ENCODE results near the gene HADHA. TPM values are rescaled to one million over a fixed set of nuclear protein-coding genes. Genes with fewer than 3 reads are reported as not detected.

HADHA gene
- total RNA-seq, 1 experiment from 2014 or later: 131 TPM

GRCh38 chr2:26243470-26244308 lies 743 bp downstream of the HADHA start:
- Histone ChIP-seq H4K20me1 (ENCODE audit: low read length) (peaks cover 14% of the 10 kb centered on the region; the same call in 1 of the 2 replicates), H3K9me3 (ENCODE audit: low read length) (no peaks in the 10 kb centered on the region), H3F3A (ENCODE audit: low read length, unreplicated experiment) (no peaks in the 10 kb centered on the region), H3K79me2 (ENCODE audit: low read length) (peaks cover 96% of the 10 kb centered on the region), H3K9me2 (replicated peaks; ENCODE audit: low read length) (no peaks in the 10 kb centered on the region), H3K27ac (ENCODE audit: low read length) (peak overlapping the region; percentile 85), H3K27me3 (ENCODE audit: low read length) (no peaks in the 10 kb centered on the region), H3K4me2 (ENCODE audit: low read length) (peak overlapping the region; percentile 90), H3K4me1 (ENCODE audit: insufficient read depth, low read length) (peaks cover 27% of the 10 kb centered on the region), H3K36me3 (ENCODE audit: low read depth, low read length) (0 out of 2 replicates have a peak, but pooled peaks cover 3% of the 10 kb centered on the region), H3K9ac (ENCODE audit: low read length) (peak overlapping the region; percentile 92), H3K4me3 (ENCODE audit: low read length) (peak overlapping the region; percentile 89), H2AFZ (ENCODE audit: low read length) (peak overlapping the region; percentile 87)
- ATAC-seq: peak; percentile 4; the same call in 1 of the 2 replicates
- CTCF ChIA-PET: no interaction called here
- POLR2A ChIA-PET (ENCODE audit: unreplicated experiment): interaction anchor here (0.5 to 0.6 kb wide), 2 partner anchors 101 to 208 kb away, joined by 3 read pairs; no protein-coding TSS in a partner anchor
- TSS peak; percentile 53 for BruUV-seq (replicated peaks)
- TF ChIP-seq EZH2 (IDR thresholded peaks at IDR 0.05; ENCODE audit: low read length, unreplicated experiment): no peak
- no peak for TF ChIP-seq EZH2phosphoT487 (IDR thresholded peaks at IDR 0.05; ENCODE audit: borderline replicate concordance, low read length)
- TF ChIP-seq CTCF (conservative IDR thresholded peaks at IDR 0.05; ENCODE audit: low read depth, low read length): no peak
- peak; percentile 20 for DNase-seq
- intact Hi-C loops (cut with micrococcal nuclease): no loop called here

GRCh38 chr2:26241928-26242436 lies 2.5 kb downstream of the HADHA start:
- no peak for DNase-seq
- Histone ChIP-seq H3K36me3 (ENCODE audit: low read depth, low read length) (peaks cover 12% of the 10 kb centered on the region), H3K9me2 (replicated peaks; ENCODE audit: low read length) (no peaks in the 10 kb centered on the region), H3K9ac (ENCODE audit: low read length) (peak overlapping the region; percentile 92; the same call in 1 of the 2 replicates), H2AFZ (ENCODE audit: low read length) (no peak overlapping the region), H3K4me1 (ENCODE audit: insufficient read depth, low read length) (peaks cover 24% of the 10 kb centered on the region), H3F3A (ENCODE audit: low read length, unreplicated experiment) (no peaks in the 10 kb centered on the region), H3K27ac (ENCODE audit: low read length) (no peak overlapping the region), H3K9me3 (ENCODE audit: low read length) (no peaks in the 10 kb centered on the region), H3K27me3 (ENCODE audit: low read length) (no peaks in the 10 kb centered on the region), H3K4me2 (ENCODE audit: low read length) (peak overlapping the region; percentile 90), H3K79me2 (ENCODE audit: low read length) (peaks cover 81% of the 10 kb centered on the region), H3K4me3 (ENCODE audit: low read length) (peak overlapping the region; percentile 89), H4K20me1 (ENCODE audit: low read length) (peaks cover 14% of the 10 kb centered on the region; the same call in 1 of the 2 replicates)
- TF ChIP-seq EZH2 (IDR thresholded peaks at IDR 0.05; ENCODE audit: low read length, unreplicated experiment): no peak
- ATAC-seq: no peak
- no TSS peak for BruUV-seq (replicated peaks)
- ChIA-PET CTCF (no interaction called here), POLR2A (ENCODE audit: unreplicated experiment) (no interaction called here)
- intact Hi-C loops (cut with micrococcal nuclease): no loop called here

GRCh38 chr2:26238311-26238958 lies 6.0 kb downstream of the HADHA start:
- Histone ChIP-seq H3K9ac (ENCODE audit: low read length) (no peak overlapping the region), H3K36me3 (ENCODE audit: low read depth, low read length) (peaks cover 32% of the 10 kb centered on the region), H3F3A (ENCODE audit: low read length, unreplicated experiment) (no peaks in the 10 kb centered on the region), H3K4me1 (ENCODE audit: insufficient read depth, low read length) (peaks cover 17% of the 10 kb centered on the region), H3K27me3 (ENCODE audit: low read length) (no peaks in the 10 kb centered on the region), H3K9me3 (ENCODE audit: low read length) (no peaks in the 10 kb centered on the region), H2AFZ (ENCODE audit: low read length) (no peak overlapping the region), H3K4me2 (ENCODE audit: low read length) (no peak overlapping the region), H4K20me1 (ENCODE audit: low read length) (peaks cover 14% of the 10 kb centered on the region; the same call in 1 of the 2 replicates), H3K9me2 (replicated peaks; ENCODE audit: low read length) (no peaks in the 10 kb centered on the region), H3K27ac (ENCODE audit: low read length) (no peak overlapping the region), H3K79me2 (ENCODE audit: low read length) (peaks cover 49% of the 10 kb centered on the region), H3K4me3 (ENCODE audit: low read length) (no peak overlapping the region)
- CTCF ChIA-PET: no interaction called here
- POLR2A ChIA-PET (ENCODE audit: unreplicated experiment): no interaction called here
- DNase-seq: peak; percentile 4
- no peak for TF ChIP-seq EZH2 (IDR thresholded peaks at IDR 0.05; ENCODE audit: low read length, unreplicated experiment)
- no peak for TF ChIP-seq CTCF (conservative IDR thresholded peaks at IDR 0.05; ENCODE audit: low read depth, low read length)
- no peak for ATAC-seq
- intact Hi-C loops (cut with micrococcal nuclease): no loop called here
- no TSS peak for BruUV-seq (replicated peaks)
